K562 (cell line): ENCODE measurements around the gene PAX8. TPM values are rescaled to one million over a fixed set of nuclear protein-coding genes. Genes with fewer than 3 reads are reported as not detected.
A peak's percentile ranks its signal among the peaks of the same experiment; 100 is the strongest.

Source experiments
- ATAC-seq: fragments of 200-7000 bp; cut with Tn5 transposase; 3 replicates; pipeline ENCODE4 v1.9.1; 2020; ENCODE audit warnings: moderate library complexity
- BruUV-seq: library from RNA; stranded (reverse); fragments of 400-500 nt; replicated peaks from 2 replicates; lab custom pipeline; 2021; lab: Mats Ljungman, UMichigan
- CTCF ChIA-PET: fragments of 300-600 bp; formaldehyde crosslinking; extraction: SDS; loops from one replicate; lab custom pipeline; 2021; ENCODE audit warnings: low intra/inter-chr PET ratio; lab: Yijun Ruan, JAX
- POLR2A ChIA-PET: fragments of 300-600, 350-650 bp; sonication (Branson Sonifier 250); formaldehyde crosslinking; extraction: SDS; loops from one replicate; lab custom pipeline; 2021; ENCODE audit warnings: antibody characterized with exemption, inconsistent platforms; lab: Yijun Ruan, JAX
- DNase-seq, 4 experiments: peaks; one replicate each; pipeline versions ENCODE4 v3.0.0 to v3.0.0-alpha.2; 2011 to 2018; ENCODE audit warnings: low spot score in 3 of 4, mixed read lengths in 3 of 4; ENCODE audit errors: extremely low read depth in 1 of 4
- FAIRE-seq: peaks from 2 replicates; lab custom pipeline; 2011; peaks lifted over from hg19 to GRCh38; lab: Jason Lieb, UNC
- H2AFZ ChIP-seq: 2 replicates; pipeline ENCODE4 v1.6.0; 2011; ENCODE audit warnings: low read depth, low read length, control low read depth, inconsistent platforms
- H3K27ac ChIP-seq: fragments of 200-600 bp; 3 replicates; pipeline ENCODE4 v1.8.0; 2011; ENCODE audit warnings: low read depth, mild to moderate bottlenecking, control low read depth, inconsistent platforms, low read length, moderate library complexity, mixed read lengths; ENCODE audit errors: extremely low read depth
- H3K27me3 ChIP-seq, 2 experiments: fragments of 300-600 bp in 1 of 2; 2 replicates in 1 of 2; 3 replicates in 1 of 2; pipeline versions ENCODE4 v1.6.0 to v1.8.0; 2011; ENCODE audit warnings: inconsistent platforms in 2 of 2, low read length in 2 of 2, mild to moderate bottlenecking in 1 of 2, mixed read lengths in 1 of 2, moderate library complexity in 1 of 2; ENCODE audit not compliant: control insufficient read depth in 2 of 2, insufficient read depth in 2 of 2
- H3K36me3 ChIP-seq: fragments of 300-600 bp; 3 replicates; pipeline ENCODE4 v1.8.0; 2011; ENCODE audit warnings: mild to moderate bottlenecking, low read length, inconsistent platforms; ENCODE audit not compliant: control insufficient read depth, insufficient read depth
- H3K4me1 ChIP-seq, 2 experiments: fragments of 200-600 bp in 1 of 2; replicated peaks in 1 of 2; 2 replicates in 1 of 2; 3 replicates in 1 of 2; pipeline versions ENCODE4 v1.5.1 to v1.8.0; 2011; ENCODE audit warnings: inconsistent platforms in 2 of 2, low read length in 2 of 2, mild to moderate bottlenecking in 1 of 2, mixed read lengths in 1 of 2, moderate library complexity in 1 of 2; ENCODE audit not compliant: control insufficient read depth in 2 of 2, insufficient read depth in 2 of 2
- H3K4me2 ChIP-seq: 2 replicates; pipeline ENCODE4 v1.6.1; 2011; ENCODE audit warnings: low read length, control low read depth, inconsistent platforms, mixed read lengths; ENCODE audit not compliant: insufficient read depth
- H3K4me3 ChIP-seq: fragments of 200-600 bp; sonication (generic), shearing (Covaris generic); 2 replicates; pipeline ENCODE4 v1.5.1; 2016; ENCODE audit warnings: control low read depth, inconsistent platforms
- H3K79me2 ChIP-seq: fragments of 200-600 bp; 3 replicates; pipeline ENCODE4 v1.8.0; 2011; ENCODE audit warnings: low read length, inconsistent platforms; ENCODE audit not compliant: control insufficient read depth, insufficient read depth
- H3K9ac ChIP-seq, 2 experiments: 2 replicates each; pipeline versions ENCODE4 v1.6.0 to v1.6.1; 2011; ENCODE audit warnings: low read depth in 2 of 2, low read length in 2 of 2, control low read depth in 1 of 2, inconsistent platforms in 1 of 2, mild to moderate bottlenecking in 1 of 2, mixed read lengths in 1 of 2; ENCODE audit not compliant: insufficient read depth in 1 of 2
- H3K9me1 ChIP-seq: one replicate; pipeline ENCODE4 v1.6.0; 2011; ENCODE audit warnings: inconsistent platforms, mild to moderate bottlenecking, low read length, moderate library complexity; ENCODE audit not compliant: control insufficient read depth, insufficient read depth
- H3K9me3 ChIP-seq: replicated peaks from 2 replicates; pipeline ENCODE4 v1.5.1; 2011; ENCODE audit warnings: low read depth, low read length, inconsistent platforms; ENCODE audit not compliant: control insufficient read depth, insufficient read depth
- H4K20me1 ChIP-seq: replicated peaks from 2 replicates; pipeline ENCODE4 v1.6.1; 2011; ENCODE audit warnings: low read length, inconsistent platforms, mixed read lengths; ENCODE audit not compliant: control insufficient read depth, insufficient read depth
- KDM5B ChIP-seq: fragments of 200-600 bp; sonication (generic); IDR thresholded peaks from 2 replicates; pipeline ENCODE4 v1.6.1; 2012; ENCODE audit warnings: low read depth, mild to moderate bottlenecking, moderate library complexity, low read length, control low read depth, inconsistent platforms; ENCODE audit not compliant: insufficient replicate concordance
- MAZ ChIP-seq, 2 experiments: fragments of 450-650 bp in 1 of 2; sonication (generic) in 1 of 2; formaldehyde crosslinking; IDR thresholded peaks in 1 of 2; conservative IDR thresholded peaks in 1 of 2; 2 replicates each; pipeline versions ENCODE4 v1.4.0 to v1.5.0; 2020; ENCODE audit warnings: mild to moderate bottlenecking in 1 of 2, missing genetic modification reagents in 1 of 2
- RBM17 ChIP-seq: fragments of 200-400 bp; formaldehyde crosslinking; IDR thresholded peaks from 2 replicates; pipeline ENCODE4 v1.6.1; 2017; ENCODE audit warnings: low read depth, mild to moderate bottlenecking, low read length, borderline replicate concordance
- RBM25 ChIP-seq: fragments of 200-400 bp; formaldehyde crosslinking; IDR thresholded peaks from 2 replicates; pipeline ENCODE4 v1.6.1; 2018; ENCODE audit warnings: low read length, low read depth, moderate library complexity; ENCODE audit not compliant: severe bottlenecking
- ZNF347 ChIP-seq: fragments of 450-650 bp; formaldehyde crosslinking; IDR thresholded peaks from 2 replicates; pipeline ENCODE4 v1.4.0; 2020; ENCODE audit warnings: low read depth, mild to moderate bottlenecking, moderate library complexity
- WGBS: fragments of 100-300 bp; shearing (Covaris generic); methylation state at CpG from one replicate; pipeline ENCODE4 v1.1.6; 2016; ENCODE audit warnings: low coverage, mixed read lengths; ENCODE audit not compliant: insufficient coverage; ENCODE audit errors: missing lambda C conversion rate; 5-methylcytosine and 5-hydroxymethylcytosine counted together
- in situ Hi-C: fragments of 300-500 bp; cut with MboI; formaldehyde crosslinking; loops from 4 replicates; pipeline ENCODE4 v1.15.0; 2018; ENCODE audit warnings: inconsistent platforms, mixed read lengths
- intact Hi-C: fragments of 100-400 bp; cut with micrococcal nuclease; formaldehyde crosslinking; loops from 2 replicates; pipeline ENCODE4 v1.14.2; 2022
- polyA plus RNA-seq, 8 experiments: library from polyadenylated mRNA; depleted of rRNA in 4 of 8; stranded (reverse) in 5 of 8; unstranded in 3 of 8; fragments of >200 nt; fragmentation: Nextera tagmentation in 2 of 8; fragmentation: Illumina TruSeq in 1 of 8; extraction: Ambion mirVana in 2 of 8; extraction: Trizol in 1 of 8; gene quantifications; 2 replicates each; pipeline versions ENCODE4 v1.2.1 to v1.2.3, GENCODE V29; 2011 to 2014; ENCODE audit warnings: inconsistent platforms in 1 of 8, missing spikeins in 1 of 8
- total RNA-seq, 7 experiments: library from RNA; depleted of rRNA in 6 of 7; stranded (reverse); fragments of >200 nt in 6 of 7; fragmentation: Illumina TruSeq in 2 of 7; extraction: Trizol in 2 of 7; gene quantifications; 2 replicates each; pipeline versions ENCODE4 v1.2.1 to v1.2.3, GENCODE V29; 2011 to 2021; ENCODE audit warnings: low replicate concordance in 1 of 7
- TF ChIP-seq, protein P1 (sequence below): fragments of 150-350 bp; IDR thresholded peaks from 2 replicates; pipeline ENCODE4 v1.6.1; 2014; ENCODE audit warnings: low read depth, mild to moderate bottlenecking, low read length, borderline replicate concordance
- TF ChIP-seq, protein P2 (sequence below): sonication (generic); formaldehyde crosslinking; IDR thresholded peaks from 2 replicates; pipeline ENCODE4 v1.8.0; 2022; ENCODE audit warnings: mild to moderate bottlenecking, missing genetic modification reagents
- TF ChIP-seq, protein P3 (sequence below): fragments of 250-450 bp; sonication (Bioruptor Pico); IDR thresholded peaks from 2 replicates; pipeline ENCODE4 v1.8.0; 2022; ENCODE audit warnings: moderate library complexity, mild to moderate bottlenecking, inconsistent platforms
- TF ChIP-seq, protein P4 (sequence below): fragments of 200-800 bp; sonication (Bioruptor generic); IDR thresholded peaks from 2 replicates; pipeline ENCODE4 v1.6.1; 2017; ENCODE audit warnings: missing genetic modification characterization, missing compliant biosample characterization

The PAX8 gene
- total and polyA plus RNA-seq, 9 of the 15 experiments (the other 6 are each of a cell fraction or from before 2014, with no cell fraction given), result 0.13 to 2.1 (median 0.51) TPM

DNA sequence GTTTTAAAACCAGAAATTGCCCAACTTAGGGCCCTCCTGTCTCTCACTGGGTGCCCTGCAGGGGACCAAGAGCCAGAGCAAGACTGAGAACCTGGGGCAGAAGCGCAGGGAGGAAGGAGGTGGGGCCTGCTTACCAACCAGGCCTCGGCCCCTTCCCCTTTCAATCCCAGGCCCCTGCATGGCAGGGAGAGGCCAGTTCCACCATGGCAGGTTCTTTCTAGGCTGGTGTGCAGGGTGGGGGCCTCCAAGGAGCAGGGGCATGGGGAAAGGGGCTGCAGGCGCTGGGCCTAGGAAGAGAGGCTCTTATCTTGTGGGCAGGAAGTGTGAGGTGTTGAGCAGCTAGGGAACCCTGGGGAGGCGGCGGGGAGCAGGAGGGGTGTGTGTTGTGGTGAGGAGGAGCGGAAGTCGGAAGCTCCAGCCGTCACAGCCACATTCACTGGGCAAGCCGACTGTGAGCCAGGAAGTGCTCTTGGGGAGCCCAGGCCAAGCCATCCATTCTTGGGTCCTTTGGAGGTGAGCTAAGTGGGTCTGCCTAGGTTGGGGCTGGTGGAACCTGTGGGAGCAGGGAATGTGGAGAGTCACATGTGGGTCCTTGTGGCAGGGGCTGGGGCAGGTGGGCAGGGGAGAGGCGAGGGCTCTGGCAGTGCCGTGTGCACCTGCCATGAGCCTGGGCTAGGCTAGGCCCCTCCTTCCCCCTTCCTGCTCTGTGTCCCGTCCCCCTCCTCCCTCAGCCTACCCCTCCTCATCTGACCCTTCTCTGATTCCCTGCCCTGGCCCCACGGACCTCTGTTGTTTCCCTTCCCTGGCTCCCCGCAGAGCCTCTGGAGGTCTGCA lies 105.0 kb downstream of the PAX8 start, which contains the start of gene PSD4:
PSD4 (plus strand) TSS at position 430 of the 834 bp plus-strand sequence. CDS start 8,486 bp downstream, outside the sequence.
- H3K9ac ChIP-seq, result peak within 1 kb of the TSS; percentile 80 to 92
- ATAC-seq (peak; percentile 97), DNase-seq (peak; percentile 78 to 92 (median 86)), FAIRE-seq (peak; percentile 96)
- BruUV-seq, result no TSS peak
- H3K4me2 ChIP-seq, result peak within 1 kb of the TSS; percentile 89
- peak within 1 kb of the TSS; percentile 83 for H3K27ac ChIP-seq
- intact Hi-C loops, result loop anchor here (5.0 kb wide), 1 partner anchor 36 kb away; no protein-coding TSS in a partner anchor
- POLR2A ChIA-PET, result interaction anchor here (0.6 to 3.3 kb wide), 5 partner anchors 10 to 411 kb away, joined by 3 to 32 read pairs (median 4); no protein-coding TSS in a partner anchor
- 8% methylated on average over 11 of the region's 14 CpGs for WGBS
- in situ Hi-C loops, result no loop called here
- CTCF ChIA-PET, result no interaction called here
- H3K4me1 ChIP-seq, result peaks cover 20 to 26% of the 10 kb centered on the region in 2 experiments
- H3K27me3 ChIP-seq, result no peaks in the 10 kb centered on the region
- H4K20me1 ChIP-seq, result no peaks in the 10 kb centered on the region
- H2AFZ ChIP-seq, result peak within 1 kb of the TSS; percentile 90
- peaks cover 2% of the 10 kb centered on the region for H3K9me1 ChIP-seq
- no peaks in the 10 kb centered on the region for H3K9me3 ChIP-seq
- peak within 1 kb of the TSS; percentile 70 for H3K4me3 ChIP-seq
- H3K36me3 ChIP-seq, result peaks cover 19% of the 10 kb centered on the region; the same call in 2 of the 3 replicates
- peaks cover 27% of the 10 kb centered on the region for H3K79me2 ChIP-seq
- TF ChIP-seq KDM5B, result peak; percentile 89
- TF ChIP-seq, protein P1, sequence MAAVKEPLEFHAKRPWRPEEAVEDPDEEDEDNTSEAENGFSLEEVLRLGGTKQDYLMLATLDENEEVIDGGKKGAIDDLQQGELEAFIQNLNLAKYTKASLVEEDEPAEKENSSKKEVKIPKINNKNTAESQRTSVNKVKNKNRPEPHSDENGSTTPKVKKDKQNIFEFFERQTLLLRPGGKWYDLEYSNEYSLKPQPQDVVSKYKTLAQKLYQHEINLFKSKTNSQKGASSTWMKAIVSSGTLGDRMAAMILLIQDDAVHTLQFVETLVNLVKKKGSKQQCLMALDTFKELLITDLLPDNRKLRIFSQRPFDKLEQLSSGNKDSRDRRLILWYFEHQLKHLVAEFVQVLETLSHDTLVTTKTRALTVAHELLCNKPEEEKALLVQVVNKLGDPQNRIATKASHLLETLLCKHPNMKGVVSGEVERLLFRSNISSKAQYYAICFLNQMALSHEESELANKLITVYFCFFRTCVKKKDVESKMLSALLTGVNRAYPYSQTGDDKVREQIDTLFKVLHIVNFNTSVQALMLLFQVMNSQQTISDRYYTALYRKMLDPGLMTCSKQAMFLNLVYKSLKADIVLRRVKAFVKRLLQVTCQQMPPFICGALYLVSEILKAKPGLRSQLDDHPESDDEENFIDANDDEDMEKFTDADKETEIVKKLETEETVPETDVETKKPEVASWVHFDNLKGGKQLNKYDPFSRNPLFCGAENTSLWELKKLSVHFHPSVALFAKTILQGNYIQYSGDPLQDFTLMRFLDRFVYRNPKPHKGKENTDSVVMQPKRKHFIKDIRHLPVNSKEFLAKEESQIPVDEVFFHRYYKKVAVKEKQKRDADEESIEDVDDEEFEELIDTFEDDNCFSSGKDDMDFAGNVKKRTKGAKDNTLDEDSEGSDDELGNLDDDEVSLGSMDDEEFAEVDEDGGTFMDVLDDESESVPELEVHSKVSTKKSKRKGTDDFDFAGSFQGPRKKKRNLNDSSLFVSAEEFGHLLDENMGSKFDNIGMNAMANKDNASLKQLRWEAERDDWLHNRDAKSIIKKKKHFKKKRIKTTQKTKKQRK, result no peak
- TF ChIP-seq MAZ (CRISPR knock-in tag; conservative IDR thresholded peaks at IDR 0.05 in 1 of 2, IDR thresholded peaks at IDR 0.05 in 1 of 2), result peak; percentile 77 to 94
- TF ChIP-seq RBM17, result no peak
- no peak for TF ChIP-seq ZNF347
- TF ChIP-seq, protein P2, sequence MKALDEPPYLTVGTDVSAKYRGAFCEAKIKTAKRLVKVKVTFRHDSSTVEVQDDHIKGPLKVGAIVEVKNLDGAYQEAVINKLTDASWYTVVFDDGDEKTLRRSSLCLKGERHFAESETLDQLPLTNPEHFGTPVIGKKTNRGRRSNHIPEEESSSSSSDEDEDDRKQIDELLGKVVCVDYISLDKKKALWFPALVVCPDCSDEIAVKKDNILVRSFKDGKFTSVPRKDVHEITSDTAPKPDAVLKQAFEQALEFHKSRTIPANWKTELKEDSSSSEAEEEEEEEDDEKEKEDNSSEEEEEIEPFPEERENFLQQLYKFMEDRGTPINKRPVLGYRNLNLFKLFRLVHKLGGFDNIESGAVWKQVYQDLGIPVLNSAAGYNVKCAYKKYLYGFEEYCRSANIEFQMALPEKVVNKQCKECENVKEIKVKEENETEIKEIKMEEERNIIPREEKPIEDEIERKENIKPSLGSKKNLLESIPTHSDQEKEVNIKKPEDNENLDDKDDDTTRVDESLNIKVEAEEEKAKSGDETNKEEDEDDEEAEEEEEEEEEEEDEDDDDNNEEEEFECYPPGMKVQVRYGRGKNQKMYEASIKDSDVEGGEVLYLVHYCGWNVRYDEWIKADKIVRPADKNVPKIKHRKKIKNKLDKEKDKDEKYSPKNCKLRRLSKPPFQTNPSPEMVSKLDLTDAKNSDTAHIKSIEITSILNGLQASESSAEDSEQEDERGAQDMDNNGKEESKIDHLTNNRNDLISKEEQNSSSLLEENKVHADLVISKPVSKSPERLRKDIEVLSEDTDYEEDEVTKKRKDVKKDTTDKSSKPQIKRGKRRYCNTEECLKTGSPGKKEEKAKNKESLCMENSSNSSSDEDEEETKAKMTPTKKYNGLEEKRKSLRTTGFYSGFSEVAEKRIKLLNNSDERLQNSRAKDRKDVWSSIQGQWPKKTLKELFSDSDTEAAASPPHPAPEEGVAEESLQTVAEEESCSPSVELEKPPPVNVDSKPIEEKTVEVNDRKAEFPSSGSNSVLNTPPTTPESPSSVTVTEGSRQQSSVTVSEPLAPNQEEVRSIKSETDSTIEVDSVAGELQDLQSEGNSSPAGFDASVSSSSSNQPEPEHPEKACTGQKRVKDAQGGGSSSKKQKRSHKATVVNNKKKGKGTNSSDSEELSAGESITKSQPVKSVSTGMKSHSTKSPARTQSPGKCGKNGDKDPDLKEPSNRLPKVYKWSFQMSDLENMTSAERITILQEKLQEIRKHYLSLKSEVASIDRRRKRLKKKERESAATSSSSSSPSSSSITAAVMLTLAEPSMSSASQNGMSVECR (CRISPR knock-in tag), result no peak; the same call in 1 of the 2 replicates
- TF ChIP-seq RBM25, result no peak
- TF ChIP-seq, protein P3, sequence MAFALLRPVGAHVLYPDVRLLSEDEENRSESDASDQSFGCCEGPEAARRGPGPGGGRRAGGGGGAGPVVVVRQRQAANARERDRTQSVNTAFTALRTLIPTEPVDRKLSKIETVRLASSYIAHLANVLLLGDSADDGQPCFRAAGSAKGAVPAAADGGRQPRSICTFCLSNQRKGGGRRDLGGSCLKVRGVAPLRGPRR (CRISPR knock-in tag), result no peak
- TF ChIP-seq, protein P4, sequence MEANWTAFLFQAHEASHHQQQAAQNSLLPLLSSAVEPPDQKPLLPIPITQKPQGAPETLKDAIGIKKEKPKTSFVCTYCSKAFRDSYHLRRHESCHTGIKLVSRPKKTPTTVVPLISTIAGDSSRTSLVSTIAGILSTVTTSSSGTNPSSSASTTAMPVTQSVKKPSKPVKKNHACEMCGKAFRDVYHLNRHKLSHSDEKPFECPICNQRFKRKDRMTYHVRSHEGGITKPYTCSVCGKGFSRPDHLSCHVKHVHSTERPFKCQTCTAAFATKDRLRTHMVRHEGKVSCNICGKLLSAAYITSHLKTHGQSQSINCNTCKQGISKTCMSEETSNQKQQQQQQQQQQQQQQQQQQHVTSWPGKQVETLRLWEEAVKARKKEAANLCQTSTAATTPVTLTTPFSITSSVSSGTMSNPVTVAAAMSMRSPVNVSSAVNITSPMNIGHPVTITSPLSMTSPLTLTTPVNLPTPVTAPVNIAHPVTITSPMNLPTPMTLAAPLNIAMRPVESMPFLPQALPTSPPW (CRISPR knock-in tag), result peak; percentile 90
